T1000 (cell line): ENCODE data around the gene PCK1.

ENCODE experiments used
- DNase-seq: peaks from one replicate; lab custom pipeline; 2025; ENCODE audit warnings: mixed read lengths; lab: John Stamatoyannopoulos, UW

The PCK1 gene

DNA sequence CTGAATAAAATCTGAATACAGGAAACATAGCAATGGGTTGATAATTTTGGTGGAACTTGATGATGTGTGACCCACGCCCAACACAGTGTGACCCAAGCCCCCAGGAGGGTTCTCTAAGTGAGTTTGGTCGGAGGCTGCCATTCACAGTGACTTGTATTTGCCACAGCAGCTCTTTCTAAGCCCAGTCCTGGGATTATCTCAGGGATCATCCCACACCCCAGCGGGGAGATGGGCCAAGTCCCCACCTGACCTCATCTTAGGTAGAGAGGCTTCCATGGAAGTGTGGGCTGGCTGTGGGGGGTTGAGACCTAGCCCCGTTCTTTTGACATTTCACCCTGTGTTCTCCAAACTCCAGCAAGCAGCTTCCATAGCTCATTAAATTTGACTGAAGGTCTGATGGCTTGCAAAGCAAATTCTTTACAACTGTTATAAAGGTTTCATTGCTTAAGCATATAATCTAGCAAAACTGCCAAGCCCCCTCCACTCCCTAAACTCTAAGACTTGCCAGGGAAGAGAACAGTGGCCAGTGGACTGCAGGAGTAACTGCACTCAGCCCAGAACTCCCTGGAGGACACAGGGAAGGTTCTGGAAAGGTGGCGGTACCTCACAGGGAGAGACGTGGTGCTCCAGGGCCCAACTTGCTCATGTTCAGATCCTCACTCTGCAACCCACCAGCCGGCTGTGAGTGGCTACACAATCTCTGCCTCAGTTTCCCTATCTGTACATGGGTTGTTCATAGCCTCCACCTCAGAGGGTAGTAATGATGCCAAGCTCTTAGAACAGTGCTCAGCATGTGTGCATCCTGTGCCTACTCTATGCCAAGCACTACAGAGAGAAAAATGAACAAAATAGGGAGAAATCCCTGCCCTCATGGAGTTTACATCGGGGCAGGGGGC is 1.0 kb upstream of the PCK1 start:
- no peak for DNase-seq

DNA sequence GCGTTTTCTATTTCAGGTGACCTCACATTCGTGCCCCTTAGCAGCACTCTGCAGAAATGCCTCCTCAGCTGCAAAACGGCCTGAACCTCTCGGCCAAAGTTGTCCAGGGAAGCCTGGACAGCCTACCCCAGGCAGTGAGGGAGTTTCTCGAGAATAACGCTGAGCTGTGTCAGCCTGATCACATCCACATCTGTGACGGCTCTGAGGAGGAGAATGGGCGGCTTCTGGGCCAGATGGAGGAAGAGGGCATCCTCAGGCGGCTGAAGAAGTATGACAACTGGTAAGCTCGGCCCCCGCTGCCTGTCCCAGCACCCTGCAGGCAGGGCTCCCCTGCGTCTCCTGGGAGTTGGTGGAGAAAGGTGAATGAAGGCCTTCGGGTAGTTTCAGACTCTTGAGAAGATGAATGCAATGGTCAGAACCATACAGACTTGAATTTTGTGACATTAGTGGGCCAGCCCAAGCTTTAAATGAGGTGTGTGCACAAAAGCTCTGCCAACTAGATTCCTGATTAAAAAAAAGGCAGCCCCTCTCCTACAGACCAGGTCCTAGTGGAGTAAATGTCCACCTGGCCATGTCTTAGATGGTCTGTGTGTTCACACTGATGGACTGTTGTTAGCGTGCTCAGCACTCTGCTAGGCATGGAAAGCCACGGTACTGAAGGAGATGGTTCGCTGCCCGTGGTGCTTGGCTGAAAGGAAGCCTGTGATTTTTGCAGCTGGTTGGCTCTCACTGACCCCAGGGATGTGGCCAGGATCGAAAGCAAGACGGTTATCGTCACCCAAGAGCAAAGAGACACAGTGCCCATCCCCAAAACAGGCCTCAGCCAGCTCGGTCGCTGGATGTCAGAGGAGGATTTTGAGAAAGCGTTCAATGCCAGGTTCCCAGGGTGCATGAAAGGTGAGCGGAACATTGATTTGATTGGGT is 708 bp downstream of the PCK1 start:
- no peak for DNase-seq

DNA sequence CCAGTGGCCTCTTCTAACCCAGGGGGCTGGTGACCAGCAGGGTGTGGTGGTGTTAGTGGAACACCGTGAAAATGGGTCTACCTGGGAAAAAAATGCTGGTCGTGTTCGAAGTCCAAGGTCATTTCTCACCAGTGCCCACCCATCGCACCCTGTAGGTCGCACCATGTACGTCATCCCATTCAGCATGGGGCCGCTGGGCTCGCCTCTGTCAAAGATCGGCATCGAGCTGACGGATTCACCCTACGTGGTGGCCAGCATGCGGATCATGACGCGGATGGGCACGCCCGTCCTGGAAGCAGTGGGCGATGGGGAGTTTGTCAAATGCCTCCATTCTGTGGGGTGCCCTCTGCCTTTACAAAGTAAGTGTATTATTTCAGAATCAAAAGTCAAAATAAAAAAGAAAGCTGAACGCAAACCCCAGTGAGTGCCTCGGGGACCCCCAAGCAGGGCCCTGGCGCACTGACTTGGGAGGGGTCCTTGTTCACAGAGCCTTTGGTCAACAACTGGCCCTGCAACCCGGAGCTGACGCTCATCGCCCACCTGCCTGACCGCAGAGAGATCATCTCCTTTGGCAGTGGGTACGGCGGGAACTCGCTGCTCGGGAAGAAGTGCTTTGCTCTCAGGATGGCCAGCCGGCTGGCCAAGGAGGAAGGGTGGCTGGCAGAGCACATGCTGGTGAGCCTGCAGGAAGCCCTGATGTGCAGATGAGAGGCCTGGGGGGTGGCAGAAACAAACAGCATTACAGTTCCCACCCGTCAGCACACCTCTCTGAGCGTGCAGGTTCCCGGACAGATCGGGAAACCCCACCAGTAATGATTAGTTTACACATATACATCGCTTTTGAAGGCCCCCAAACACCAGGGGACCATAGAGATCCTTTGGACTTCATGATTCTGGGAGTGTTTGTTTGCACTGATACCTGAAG is 1.9 kb downstream of the PCK1 start:
- DNase-seq: no peak

DNA sequence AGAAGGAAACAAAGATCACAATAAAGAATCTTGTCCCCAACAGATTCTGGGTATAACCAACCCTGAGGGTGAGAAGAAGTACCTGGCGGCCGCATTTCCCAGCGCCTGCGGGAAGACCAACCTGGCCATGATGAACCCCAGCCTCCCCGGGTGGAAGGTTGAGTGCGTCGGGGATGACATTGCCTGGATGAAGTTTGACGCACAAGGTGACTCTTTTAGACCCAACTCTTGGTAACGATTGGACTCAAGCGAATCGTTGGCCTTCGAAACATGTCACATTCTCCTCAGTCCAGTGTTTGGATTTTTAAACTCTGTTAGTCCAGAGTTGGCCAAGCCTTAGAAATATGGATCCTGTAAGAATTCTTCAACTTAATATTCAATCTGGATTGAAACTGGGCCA is 2.6 kb downstream of the PCK1 start:
- DNase-seq: no peak

DNA sequence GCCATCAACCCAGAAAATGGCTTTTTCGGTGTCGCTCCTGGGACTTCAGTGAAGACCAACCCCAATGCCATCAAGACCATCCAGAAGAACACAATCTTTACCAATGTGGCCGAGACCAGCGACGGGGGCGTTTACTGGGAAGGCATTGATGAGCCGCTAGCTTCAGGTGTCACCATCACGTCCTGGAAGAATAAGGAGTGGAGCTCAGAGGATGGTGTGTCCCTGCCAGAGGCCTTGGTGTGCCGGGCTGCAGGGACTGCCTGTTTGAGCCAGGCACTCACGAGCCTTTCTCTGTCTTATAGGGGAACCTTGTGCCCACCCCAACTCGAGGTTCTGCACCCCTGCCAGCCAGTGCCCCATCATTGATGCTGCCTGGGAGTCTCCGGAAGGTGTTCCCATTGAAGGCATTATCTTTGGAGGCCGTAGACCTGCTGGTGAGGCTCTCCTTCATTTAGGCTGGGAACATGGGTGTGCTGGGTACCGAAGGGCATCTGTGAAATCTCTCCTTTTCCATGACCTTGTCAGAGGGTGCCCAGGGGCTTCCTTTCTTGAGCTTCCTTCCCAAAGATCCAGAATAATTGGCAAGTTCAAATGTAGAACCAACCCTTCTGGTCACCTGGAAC is 3.4 kb downstream of the PCK1 start:
- DNase-seq: no peak

DNA sequence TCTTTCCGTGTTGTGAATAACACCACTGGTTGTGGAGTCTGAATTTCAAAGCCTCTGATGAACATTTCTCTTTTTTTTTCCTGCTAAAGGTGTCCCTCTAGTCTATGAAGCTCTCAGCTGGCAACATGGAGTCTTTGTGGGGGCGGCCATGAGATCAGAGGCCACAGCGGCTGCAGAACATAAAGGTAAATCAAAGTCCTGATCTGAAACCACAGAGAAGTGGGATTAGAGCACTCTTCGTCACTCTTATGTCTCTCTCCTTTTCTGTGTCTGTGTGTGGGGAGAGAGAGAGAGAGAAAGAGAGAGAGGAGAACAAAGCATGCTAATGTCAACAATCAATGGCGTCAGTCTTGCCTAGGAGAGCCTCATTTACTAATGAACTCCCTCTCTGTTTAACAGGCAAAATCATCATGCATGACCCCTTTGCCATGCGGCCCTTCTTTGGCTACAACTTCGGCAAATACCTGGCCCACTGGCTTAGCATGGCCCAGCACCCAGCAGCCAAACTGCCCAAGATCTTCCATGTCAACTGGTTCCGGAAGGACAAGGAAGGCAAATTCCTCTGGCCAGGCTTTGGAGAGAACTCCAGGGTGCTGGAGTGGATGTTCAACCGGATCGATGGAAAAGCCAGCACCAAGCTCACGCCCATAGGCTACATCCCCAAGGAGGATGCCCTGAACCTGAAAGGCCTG is 4.2 kb downstream of the PCK1 start:
- DNase-seq: no peak

DNA sequence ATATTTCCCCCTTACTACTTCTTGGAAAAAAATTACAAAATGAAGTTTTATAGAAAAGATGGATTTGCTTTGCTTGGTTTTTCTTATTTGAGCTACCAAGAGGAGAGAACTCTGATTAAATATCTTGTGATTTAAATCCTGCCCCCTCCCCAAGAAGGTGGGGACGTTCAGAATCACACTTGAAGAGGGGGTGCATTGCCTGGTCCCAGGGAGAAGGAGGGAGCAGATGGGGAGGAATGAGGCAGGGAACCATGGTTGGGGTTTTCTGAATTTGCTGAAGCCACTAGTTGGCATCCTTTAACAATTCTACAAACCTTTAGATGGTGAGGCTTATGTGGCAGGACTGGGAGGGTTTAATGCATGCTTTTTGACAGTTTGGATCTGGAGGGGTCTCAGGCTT is 5.5 kb downstream of the PCK1 start:
- DNase-seq: no peak

DNA sequence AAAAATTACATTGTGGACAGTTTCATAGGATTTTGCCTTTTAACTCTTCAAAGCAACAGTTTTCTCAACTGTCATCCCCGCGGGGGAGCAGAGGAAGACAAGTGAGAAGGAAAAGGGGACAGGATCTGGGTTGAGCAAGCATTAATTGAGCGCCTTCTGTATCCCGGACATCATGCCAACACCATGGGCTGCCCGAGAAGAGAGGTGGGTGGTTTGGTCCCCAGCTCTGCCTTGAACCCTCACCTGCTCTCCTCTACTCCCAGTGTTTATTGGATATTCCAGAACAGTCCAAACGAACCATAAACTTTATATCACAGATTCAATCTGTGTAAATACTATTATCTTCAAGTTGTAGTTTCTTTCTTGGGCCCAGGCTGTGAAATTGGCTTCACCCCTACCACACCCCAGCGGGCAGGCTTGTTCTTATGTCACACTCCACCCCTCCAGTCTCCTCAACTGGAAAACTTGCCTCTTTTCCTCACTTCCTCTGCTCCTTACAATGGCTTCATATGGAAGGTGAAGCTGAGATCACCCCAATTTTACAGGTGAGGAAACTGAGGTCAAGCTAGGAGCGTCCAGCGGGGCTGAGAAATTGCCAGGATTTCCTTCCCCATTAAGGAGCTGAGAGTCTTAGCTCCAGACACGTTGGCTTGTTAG is 6.0 kb downstream of the PCK1 start:
- no peak for DNase-seq

DNA sequence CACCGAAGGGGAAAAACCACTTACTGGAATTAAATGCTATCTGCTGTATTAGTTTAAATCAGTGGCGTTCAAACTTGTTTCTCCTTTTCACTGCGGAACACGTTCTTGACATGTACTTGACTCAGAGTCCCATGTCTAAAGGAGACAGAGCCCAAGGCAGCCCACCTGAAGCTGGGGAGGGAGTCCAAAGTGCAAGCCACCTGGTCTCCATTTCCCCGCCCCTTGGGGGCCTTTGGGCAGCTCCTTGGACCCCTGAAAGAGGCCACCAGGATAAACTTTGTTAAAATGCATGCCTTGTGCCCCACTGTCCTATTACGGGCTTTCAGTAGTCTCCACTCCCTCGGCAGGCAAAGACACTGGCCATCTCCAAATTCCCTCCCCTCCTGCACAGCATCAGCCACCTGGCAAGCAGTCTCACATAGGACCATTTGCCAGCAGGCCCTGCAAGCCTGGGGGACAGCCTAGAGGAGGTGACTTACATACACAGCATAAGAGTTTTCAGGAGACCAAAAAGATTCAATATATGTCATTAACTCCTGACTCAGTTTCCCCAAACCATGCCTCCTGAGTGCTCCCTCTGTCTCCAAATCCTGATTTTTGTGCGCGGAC is 6.7 kb downstream of the PCK1 start:
- no peak for DNase-seq

DNA sequence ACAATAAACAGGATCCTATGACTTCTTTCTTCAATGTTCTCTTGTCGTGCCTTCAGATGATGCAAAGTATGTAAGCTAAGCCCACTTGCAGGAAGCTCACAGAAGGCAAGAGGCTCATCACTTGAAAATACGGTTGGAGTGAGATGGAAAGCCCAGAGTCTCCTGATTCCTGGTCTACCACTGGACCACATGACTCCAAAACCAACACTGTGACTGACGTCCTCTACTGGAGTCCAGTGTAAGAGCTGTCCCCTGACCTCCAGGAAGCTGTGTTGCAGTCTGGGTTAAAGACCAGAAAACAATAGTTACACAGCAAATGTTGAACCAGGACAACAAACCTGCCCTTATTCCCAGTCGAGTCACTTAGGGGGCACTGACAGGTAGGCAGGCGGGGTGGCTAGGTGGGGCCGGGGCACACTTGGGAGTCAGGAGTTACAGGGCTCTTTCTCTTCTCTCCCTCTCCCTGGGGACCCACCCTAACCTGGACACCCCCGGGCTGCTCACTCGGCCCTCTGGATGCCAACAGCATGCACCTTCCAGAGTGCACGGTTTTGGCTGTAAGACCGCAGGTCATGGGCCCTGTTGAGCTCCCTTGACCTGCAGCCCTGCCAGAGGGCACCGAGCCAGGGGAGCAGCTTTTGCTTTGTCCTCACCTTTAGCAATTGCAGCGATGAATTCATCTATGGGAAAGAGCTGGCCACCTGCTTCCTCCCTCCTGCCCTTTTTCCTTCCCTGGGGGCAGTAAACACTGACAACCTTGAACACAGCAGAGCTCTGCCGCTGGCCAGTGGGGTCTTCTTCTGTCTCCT is 7.4 kb downstream of the PCK1 start:
- DNase-seq: no peak

DNA sequence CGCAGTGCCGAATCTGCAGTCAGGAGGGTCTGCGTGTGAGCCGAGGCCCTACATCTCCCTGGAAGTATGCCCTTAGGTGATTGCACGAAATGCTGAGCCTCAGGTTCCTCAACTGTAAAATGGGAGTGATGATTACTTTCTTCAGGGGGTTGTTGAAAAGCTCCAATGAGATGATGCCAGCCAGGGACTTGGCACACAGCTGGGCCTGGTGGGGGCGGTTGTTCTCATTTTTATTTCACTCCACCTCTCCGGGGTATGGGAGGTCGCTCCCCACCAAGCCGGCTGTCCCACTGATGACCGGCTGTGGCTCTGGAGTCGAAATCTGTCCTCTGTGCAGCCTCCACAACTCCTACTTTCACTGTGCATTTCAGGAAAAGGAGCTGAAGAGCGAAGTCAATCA is 8.1 kb downstream of the PCK1 start:
- DNase-seq: no peak

DNA sequence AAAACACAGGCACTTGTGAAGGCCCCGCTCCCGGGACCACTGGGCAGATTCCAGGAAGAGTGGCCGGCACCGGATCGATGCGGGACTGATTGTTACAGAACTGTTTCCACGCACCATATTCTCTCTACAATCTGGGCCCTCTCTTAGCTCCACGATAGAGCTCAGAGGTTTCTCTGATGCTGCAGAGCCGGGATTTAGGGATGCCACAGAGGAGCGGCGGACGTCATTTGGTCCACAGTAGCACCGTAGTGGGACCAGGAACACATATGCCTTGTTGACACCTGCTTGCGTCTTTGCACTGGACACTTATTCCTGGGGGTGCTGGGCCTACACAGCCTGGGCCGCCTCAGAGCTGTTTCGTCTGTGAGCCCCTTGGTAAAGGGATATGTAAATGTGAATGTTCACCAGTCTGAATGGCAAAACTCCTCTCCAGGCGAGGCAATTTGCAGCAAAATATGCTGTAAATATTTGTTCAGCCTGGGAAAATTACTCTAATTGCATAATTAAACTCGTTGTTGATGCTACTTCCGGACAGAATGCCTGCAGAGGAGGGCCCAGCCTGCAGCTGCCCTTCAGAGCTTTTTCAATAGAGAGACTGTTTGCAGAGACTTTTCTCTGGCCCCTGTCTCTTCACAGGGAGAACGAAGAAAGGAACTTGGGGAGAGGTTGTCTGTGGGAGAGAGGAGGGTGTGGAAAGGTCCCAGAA is 9.4 kb downstream of the PCK1 start:
- DNase-seq: no peak

DNA sequence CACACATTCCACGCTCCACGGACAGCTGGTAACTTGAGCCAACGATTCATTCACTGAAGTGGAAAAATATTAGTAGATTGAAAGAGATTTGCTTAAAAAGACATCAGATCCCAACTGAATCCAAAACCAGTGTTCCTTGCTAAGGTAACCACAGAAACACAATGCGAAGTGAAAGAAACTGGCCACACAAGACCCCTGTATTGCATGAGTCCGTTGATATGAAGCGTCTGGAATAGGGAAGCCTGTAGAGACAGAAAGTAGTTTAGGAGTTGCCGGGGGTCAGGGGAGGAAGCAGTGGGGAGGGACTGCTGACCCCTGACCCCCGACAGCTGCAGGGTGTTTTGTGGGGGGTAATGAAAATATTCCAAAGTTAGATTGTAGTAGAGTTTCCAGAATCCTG is 10.0 kb downstream of the PCK1 start:
- no peak for DNase-seq

DNA sequence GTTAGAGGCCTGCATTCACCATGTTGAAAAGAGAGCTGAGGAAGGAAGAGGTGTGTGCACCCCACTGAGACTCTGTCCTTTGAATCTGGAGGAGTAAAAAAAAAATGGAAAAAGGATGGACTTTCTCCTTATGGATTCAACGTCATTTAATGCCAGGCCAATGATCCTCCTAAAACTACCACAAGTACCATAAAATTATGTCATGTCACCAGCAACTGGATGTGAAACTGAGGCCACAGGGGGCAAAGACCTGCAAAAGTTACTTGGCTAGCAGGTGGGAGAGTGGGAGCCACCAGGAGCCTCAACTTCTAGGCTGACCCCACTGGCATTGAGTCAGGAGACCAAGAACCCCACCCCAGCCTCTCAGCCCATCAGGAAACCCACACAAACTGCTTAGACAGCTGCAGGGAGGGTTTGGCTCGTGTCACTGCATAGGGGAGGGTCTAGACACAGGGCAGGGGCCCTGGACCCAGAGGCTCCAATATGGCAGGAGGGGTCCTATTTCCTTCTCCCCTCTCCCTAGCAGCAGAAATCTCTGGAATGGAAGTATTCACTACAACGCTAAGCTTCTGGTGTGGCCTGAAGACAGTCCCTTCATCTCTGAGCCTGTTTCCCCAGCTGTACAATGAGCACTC is 11.0 kb downstream of the PCK1 start:
- no peak for DNase-seq

DNA sequence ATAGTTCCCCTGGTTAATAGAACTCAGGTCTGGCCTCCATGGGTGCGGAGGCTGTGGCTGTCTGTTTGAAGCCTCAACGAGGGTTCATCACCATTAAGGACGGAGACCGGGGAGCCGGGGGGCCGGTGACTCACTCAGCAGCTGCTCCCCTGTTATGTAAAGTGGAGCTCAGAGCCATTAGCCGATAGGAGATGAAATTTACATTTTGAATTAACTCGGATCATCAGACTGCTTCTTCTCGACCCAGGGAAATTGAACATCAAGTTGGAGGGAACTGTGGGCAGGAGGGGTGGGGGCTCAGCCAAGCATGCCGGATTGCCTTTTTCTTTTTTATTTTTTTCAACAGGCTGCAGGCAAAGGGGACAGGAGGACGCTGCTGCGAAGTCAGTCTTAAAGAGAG is 12.3 kb downstream of the PCK1 start:
- no peak for DNase-seq

DNA sequence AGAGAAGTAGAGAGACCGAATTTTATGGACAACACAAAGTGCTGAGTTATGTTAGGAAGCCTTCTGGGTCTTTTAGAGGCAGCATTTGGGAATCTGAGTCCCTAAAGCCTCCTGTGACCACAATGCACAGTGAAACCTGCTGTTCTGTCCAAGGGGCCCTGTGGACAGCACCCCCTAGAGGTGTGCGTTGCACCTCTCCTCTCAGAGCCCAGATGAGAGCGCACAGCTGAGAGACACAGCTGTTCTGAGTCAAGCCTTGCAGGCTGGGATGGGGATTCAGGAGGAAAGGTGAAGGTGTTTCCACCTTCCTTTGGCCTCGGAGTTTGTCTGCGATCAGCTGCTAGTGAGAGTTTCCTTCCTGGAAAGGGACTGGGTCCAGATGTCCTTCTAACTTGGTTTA is 13.0 kb downstream of the PCK1 start:
- no peak for DNase-seq

DNA sequence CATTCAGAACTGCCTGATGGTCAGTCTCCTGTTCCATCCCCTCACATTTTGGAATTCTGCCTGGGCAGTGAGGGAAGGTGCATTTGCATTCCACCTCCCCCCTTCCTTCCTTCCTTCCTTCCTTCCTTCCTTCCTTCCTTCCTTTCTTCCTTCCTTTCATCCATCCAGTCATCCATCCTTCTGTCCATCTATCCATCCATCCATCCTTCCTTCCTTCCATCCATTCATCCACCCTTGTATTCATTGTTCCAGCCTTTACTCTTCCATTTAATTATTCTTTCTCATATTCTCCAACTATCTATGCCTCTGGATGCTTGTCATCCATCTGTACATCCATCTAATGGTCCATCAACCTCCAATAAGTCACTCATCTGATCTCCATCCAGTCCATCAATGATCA is 14.0 kb downstream of the PCK1 start:
- no peak for DNase-seq

DNA sequence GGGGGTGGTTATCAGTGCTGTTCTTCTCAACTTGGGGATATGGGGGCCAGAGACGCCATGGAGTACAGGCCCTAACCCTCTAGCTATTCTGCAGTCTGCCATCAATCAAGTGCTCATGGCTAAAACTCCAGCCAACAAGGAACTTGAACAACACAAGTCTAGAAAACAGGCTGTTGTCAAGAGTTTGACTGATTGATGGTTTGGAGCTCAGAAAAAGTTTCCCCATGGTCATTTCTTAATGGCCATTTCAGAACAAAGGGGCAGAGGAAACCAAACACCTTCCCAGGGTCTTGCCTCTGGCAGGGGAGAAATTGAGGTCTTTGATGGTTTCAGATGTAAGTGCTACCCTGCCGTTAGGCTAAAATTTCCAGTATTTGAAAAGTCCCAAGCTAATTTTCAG is 15.1 kb downstream of the PCK1 start:
- no peak for DNase-seq
